OCI-LY7 (cell line): ENCODE data around the gene CXCR4. TPM values are rescaled to one million over a fixed set of nuclear protein-coding genes. Genes with fewer than 3 reads are reported as not detected.

ENCODE experiments used
- BruUV-seq: library from RNA; stranded (reverse); fragments of 400-500 nt; replicated peaks from 2 replicates; lab custom pipeline; 2021; lab: Mats Ljungman, UMichigan
- CTCF ChIA-PET: fragments of 300-600 bp; sonication (Branson Sonifier 250); formaldehyde crosslinking; loops from one replicate; lab custom pipeline; 2022; ENCODE audit warnings: antibody characterized with exemption; ENCODE audit not compliant: unreplicated experiment; lab: Charles Lee
- POLR2A ChIA-PET: fragments of 300-600 bp; sonication (Branson Sonifier 250); formaldehyde crosslinking; loops from one replicate; lab custom pipeline; 2022; ENCODE audit warnings: antibody characterized with exemption; lab: Charles Lee
- DNase-seq: peaks from one replicate; pipeline ENCODE4 v3.0.0-alpha.2; 2015; ENCODE audit warnings: low spot score
- H2AFZ ChIP-seq: fragments of 200-600 bp; sonication (generic), shearing (Covaris generic); 2 replicates; pipeline ENCODE4 v1.6.1; 2014; ENCODE audit warnings: mild to moderate bottlenecking, antibody characterized with exemption, low read length, moderate library complexity
- H3K27ac ChIP-seq: fragments of 200-600 bp; sonication (generic); 2 replicates; pipeline ENCODE4 v1.5.1; 2014; ENCODE audit warnings: mixed run types, low read depth, mild to moderate bottlenecking, moderate library complexity, low read length, inconsistent platforms; ENCODE audit not compliant: poor library complexity, severe bottlenecking
- H3K36me3 ChIP-seq: fragments of 200-600 bp; sonication (generic); 2 replicates; pipeline ENCODE4 v1.6.1; 2014; ENCODE audit warnings: mild to moderate bottlenecking, antibody characterized with exemption, low read length, moderate library complexity, mixed read lengths; ENCODE audit not compliant: insufficient read depth
- H3K4me1 ChIP-seq: fragments of 200-600 bp; sonication (generic); 2 replicates; pipeline ENCODE4 v1.5.1; 2014; ENCODE audit warnings: mild to moderate bottlenecking, low read length; ENCODE audit not compliant: insufficient read depth, poor library complexity, severe bottlenecking
- H3K4me2 ChIP-seq: fragments of 200-600 bp; sonication (generic); 2 replicates; pipeline ENCODE4 v1.6.1; 2014; ENCODE audit warnings: mild to moderate bottlenecking, low read length
- H3K4me3 ChIP-seq: fragments of 200-600 bp; sonication (generic); 2 replicates; pipeline ENCODE4 v1.5.1; 2014; ENCODE audit warnings: mild to moderate bottlenecking, low read depth, low read length; ENCODE audit not compliant: poor library complexity, severe bottlenecking
- H3K79me2 ChIP-seq: fragments of 200-600 bp; sonication (generic); 2 replicates; pipeline ENCODE4 v1.6.1; 2016; ENCODE audit warnings: low read depth, mild to moderate bottlenecking, low read length, moderate library complexity, mixed read lengths; ENCODE audit not compliant: insufficient read depth
- H3K9me2 ChIP-seq: fragments of 200-600 bp; sonication (generic); 2 replicates; pipeline ENCODE4 v1.6.1; 2016; ENCODE audit warnings: mild to moderate bottlenecking, low read length, mixed read lengths; ENCODE audit not compliant: insufficient read depth
- H3K9me3 ChIP-seq: fragments of 200-600 bp; sonication (generic); 2 replicates; pipeline ENCODE4 v1.6.1; 2014; ENCODE audit warnings: mild to moderate bottlenecking, mixed run types, low read length, mixed read lengths
- H4K20me1 ChIP-seq: fragments of 200-600 bp; sonication (generic); 2 replicates; pipeline ENCODE4 v1.6.1; 2014; ENCODE audit warnings: mild to moderate bottlenecking, antibody characterized with exemption, low read length, moderate library complexity, mixed read lengths; ENCODE audit not compliant: insufficient read depth
- EZH2phosphoT487 ChIP-seq: fragments of 200-600 bp; sonication (generic); IDR thresholded peaks from 2 replicates; pipeline ENCODE4 v1.6.1; 2018; ENCODE audit warnings: low read depth, borderline replicate concordance, mild to moderate bottlenecking, mixed run types, antibody characterized with exemption, low read length, moderate library complexity, mixed read lengths
- intact Hi-C: fragments of 100-400 bp; cut with micrococcal nuclease; formaldehyde crosslinking; loops from one replicate; pipeline ENCODE4 v1.10.0; 2022; ENCODE audit not compliant: unreplicated experiment
- total RNA-seq, 2 experiments: library from RNA; depleted of rRNA in 1 of 2; stranded (reverse); fragments of >200 nt in 1 of 2; shearing (Covaris generic) in 1 of 2; gene quantifications; 2 replicates each; pipeline ENCODE4 v1.2.3, GENCODE V29; 2014 to 2022
- TF ChIP-seq, protein P1 (sequence below): fragments of 200-600 bp; sonication (generic); conservative IDR thresholded peaks from 2 replicates; pipeline ENCODE4 v1.5.1; 2014; ENCODE audit warnings: mild to moderate bottlenecking, antibody characterized with exemption, low read length, moderate library complexity, mixed read lengths

CXCR4 gene
- total RNA-seq, 2 experiments from 2014 or later = 243 to 432 TPM

- Histone ChIP-seq H3K4me3 (no peak overlapping the region), H3K4me2 (no peak overlapping the region), H4K20me1 (no peaks in the 10 kb centered on the region), H3K4me1 (peaks cover 70% of the 10 kb centered on the region), H3K9me3 (peaks cover 41% of the 10 kb centered on the region), H2AFZ (no peak overlapping the region), H3K36me3 (peaks cover 10% of the 10 kb centered on the region; the same call in 1 of the 2 replicates), H3K9me2 (no peaks in the 10 kb centered on the region), H3K79me2 (no peaks in the 10 kb centered on the region), H3K27ac (no peak overlapping the region)
- ChIA-PET CTCF (no interaction called here), POLR2A (interaction anchor here (0.6 to 4.9 kb wide), 7 partner anchors 12 to 185 kb away, joined by 3 to 29 read pairs (median 4); no protein-coding TSS in a partner anchor)
- intact Hi-C loops = loop anchor here (5.0 kb wide), 1 partner anchor 74 kb away; no protein-coding TSS in a partner anchor
- TF ChIP-seq, protein P1, sequence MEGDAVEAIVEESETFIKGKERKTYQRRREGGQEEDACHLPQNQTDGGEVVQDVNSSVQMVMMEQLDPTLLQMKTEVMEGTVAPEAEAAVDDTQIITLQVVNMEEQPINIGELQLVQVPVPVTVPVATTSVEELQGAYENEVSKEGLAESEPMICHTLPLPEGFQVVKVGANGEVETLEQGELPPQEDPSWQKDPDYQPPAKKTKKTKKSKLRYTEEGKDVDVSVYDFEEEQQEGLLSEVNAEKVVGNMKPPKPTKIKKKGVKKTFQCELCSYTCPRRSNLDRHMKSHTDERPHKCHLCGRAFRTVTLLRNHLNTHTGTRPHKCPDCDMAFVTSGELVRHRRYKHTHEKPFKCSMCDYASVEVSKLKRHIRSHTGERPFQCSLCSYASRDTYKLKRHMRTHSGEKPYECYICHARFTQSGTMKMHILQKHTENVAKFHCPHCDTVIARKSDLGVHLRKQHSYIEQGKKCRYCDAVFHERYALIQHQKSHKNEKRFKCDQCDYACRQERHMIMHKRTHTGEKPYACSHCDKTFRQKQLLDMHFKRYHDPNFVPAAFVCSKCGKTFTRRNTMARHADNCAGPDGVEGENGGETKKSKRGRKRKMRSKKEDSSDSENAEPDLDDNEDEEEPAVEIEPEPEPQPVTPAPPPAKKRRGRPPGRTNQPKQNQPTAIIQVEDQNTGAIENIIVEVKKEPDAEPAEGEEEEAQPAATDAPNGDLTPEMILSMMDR = no peak
- TF ChIP-seq EZH2phosphoT487 = no peak
- no TSS peak for BruUV-seq
- DNase-seq = no peak
These were observed 47.0 kb downstream of the CXCR4 start for GRCh38 chr2:136070913-136071312.

DNA sequence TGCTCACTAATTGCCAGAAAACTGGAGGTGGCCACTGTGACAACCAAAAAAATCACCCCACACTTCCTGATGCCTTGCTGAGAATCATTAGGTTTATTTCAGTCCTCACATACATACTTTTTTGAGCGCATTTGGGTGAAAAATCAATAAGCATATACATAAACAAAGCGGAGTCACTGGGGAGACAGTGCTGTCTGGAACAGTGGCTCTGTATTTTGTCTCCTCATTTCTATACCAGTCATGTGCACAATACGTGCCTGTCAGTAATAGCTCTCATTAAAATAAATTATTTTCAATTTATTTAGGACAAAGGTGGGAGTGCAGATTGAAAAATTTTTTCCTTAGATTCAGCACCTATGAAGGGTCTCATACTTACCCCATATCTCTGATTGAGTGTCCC lies 48.2 kb downstream of the CXCR4 start:
- no peaks in the 10 kb centered on the region for H4K20me1 ChIP-seq
- H3K4me1 ChIP-seq = peaks cover 68% of the 10 kb centered on the region
- no peaks in the 10 kb centered on the region for H3K9me2 ChIP-seq
- DNase-seq = no peak
- TF ChIP-seq, protein P1 = no peak
- TF ChIP-seq EZH2phosphoT487 = no peak
- H3K27ac ChIP-seq = no peak overlapping the region
- BruUV-seq = no TSS peak
- H3K79me2 ChIP-seq = no peaks in the 10 kb centered on the region
- ChIA-PET CTCF (interaction anchor here (1.4 kb wide), 1 partner anchor 72 kb away, joined by 5 read pairs; no protein-coding TSS in a partner anchor), POLR2A (interaction anchor here (1.3 to 4.9 kb wide), 2 partner anchors 11 to 16 kb away, joined by 3 to 29 read pairs; no protein-coding TSS in a partner anchor)
- peaks cover 10% of the 10 kb centered on the region; the same call in 1 of the 2 replicates for H3K36me3 ChIP-seq
- no peak overlapping the region for H3K4me3 ChIP-seq
- H3K4me2 ChIP-seq = no peak overlapping the region
- H2AFZ ChIP-seq = no peak overlapping the region; the same call in 1 of the 2 replicates
- H3K9me3 ChIP-seq = peaks cover 41% of the 10 kb centered on the region
- intact Hi-C loops = loop anchor here (5.0 kb wide), 1 partner anchor 72 kb away; no protein-coding TSS in a partner anchor
